T47D (cell line): ENCODE data around the gene DOCK8.
"Not testable (repeated sequence)": the region's sequence is repeated elsewhere in the genome, so short reads cannot be mapped to it uniquely, and the experiment has no call there.

Experiments
- DNase-seq, 2 experiments: peaks; one replicate each; pipeline versions ENCODE4 v3.0.0 to v3.0.0-alpha.2; 2011 to 2012; ENCODE audit warnings: low read depth in 1 of 2, low spot score in 1 of 2
- JUND ChIP-seq: IDR thresholded peaks from 2 replicates; pipeline ENCODE4 v1.6.1; 2012; ENCODE audit warnings: low read depth
- in situ Hi-C: cut with HindIII; loops from 2 replicates; pipeline ENCODE4 v1.10.0; 2016; ENCODE audit warnings: low sequenced_read_pairs, low pct_unique_long_range_greater_than_20kb

DOCK8 gene

GRCh38 chr9:216866-217265 is 2.2 kb downstream of the DOCK8 start:
- no peak for DNase-seq
- in situ Hi-C loops: no loop called here
- TF ChIP-seq JUND: no peak

DNA sequence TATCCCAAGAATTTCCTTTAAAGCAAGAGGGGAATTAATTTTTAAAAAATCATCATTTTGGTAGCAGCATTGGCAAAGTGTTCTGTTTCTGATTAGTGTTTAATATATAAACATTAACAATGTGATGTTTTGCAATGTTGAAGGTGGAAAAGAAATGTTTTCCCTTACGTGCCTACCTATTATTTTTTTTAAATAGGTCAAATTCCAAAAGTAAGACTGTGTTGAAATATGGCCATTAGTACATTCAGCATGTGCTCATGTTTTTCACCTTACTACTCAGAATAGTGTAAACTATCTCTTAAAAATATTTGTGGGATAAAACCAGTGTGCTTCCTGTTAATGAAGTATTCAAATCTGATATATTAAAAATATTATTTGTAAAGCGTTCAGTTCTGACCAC is 3.3 kb downstream of the DOCK8 start:
- no peak for DNase-seq
- TF ChIP-seq JUND: no peak
- in situ Hi-C loops: no loop called here

- DNase-seq, in situ Hi-C loops: not testable (repeated sequence)
These were observed 4.4 kb downstream of the DOCK8 start for GRCh38 chr9:219036-219435.

GRCh38 chr9:219670-220365 is 5.2 kb downstream of the DOCK8 start:
- in situ Hi-C loops: no loop called here

GRCh38 chr9:221989-222776 is 7.5 kb downstream of the DOCK8 start:
- no peak for DNase-seq
- in situ Hi-C loops: no loop called here
- TF ChIP-seq JUND: no peak

More at GRCh38 chr9:219670-220365, 5.2 kb downstream of the DOCK8 start:
- no peak for DNase-seq
- TF ChIP-seq JUND: no peak

- TF ChIP-seq JUND: no peak
- no peak for DNase-seq
- in situ Hi-C loops: no loop called here
These were observed 8.5 kb downstream of the DOCK8 start for GRCh38 chr9:223152-223551.

- no peak for TF ChIP-seq JUND
- in situ Hi-C loops: no loop called here
- DNase-seq: no peak
These were observed 9.4 kb downstream of the DOCK8 start for GRCh38 chr9:224026-224425.

DNA sequence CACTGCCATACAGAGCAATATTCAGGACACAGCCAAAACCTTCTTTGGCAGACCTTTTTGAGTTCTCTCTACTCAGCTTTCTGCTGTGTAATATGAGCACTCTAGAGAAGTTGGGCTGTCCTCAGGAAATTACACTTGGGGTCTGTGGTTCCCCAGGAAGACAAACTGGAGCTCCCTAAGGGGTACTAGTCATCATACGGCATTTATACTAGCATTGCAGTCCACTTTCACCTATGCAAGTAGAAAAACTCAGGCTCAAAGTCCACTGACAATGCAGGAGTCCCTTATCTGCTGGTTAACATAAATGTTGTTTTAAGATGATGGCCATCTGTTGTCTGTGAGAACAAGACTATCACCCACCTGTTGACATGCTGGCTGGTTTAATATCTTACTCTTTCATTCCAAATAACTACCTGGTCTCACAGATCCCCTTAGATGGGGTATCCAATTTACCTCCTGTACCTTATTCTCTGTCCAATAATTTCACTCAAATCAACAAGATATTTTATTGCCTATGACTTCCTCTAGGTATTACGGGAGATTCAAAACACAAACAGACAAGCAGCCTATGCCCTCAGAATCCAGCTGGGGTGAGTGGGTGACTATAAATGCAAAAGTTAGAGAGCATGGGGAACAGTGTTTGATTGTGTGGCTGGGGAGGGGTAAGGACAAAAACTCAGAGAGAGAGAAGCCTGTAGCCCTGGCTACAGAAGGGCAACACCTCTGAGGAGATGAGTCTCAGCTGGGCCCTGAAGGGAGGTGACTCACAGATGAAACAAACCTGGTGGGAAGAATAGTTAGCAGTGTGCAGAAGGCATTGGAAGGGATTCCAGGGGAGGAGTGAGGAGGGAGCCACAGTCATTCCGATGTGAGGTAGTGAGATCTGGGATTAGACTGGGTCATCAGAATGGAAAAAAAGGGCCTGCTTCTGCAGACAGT is 10.2 kb downstream of the DOCK8 start:
- DNase-seq: no peak
- in situ Hi-C loops: no loop called here
- no peak for TF ChIP-seq JUND

- no peak for TF ChIP-seq JUND
- in situ Hi-C loops: no loop called here
- no peak for DNase-seq
These were observed 13.2 kb downstream of the DOCK8 start for GRCh38 chr9:227860-228259.

DNA sequence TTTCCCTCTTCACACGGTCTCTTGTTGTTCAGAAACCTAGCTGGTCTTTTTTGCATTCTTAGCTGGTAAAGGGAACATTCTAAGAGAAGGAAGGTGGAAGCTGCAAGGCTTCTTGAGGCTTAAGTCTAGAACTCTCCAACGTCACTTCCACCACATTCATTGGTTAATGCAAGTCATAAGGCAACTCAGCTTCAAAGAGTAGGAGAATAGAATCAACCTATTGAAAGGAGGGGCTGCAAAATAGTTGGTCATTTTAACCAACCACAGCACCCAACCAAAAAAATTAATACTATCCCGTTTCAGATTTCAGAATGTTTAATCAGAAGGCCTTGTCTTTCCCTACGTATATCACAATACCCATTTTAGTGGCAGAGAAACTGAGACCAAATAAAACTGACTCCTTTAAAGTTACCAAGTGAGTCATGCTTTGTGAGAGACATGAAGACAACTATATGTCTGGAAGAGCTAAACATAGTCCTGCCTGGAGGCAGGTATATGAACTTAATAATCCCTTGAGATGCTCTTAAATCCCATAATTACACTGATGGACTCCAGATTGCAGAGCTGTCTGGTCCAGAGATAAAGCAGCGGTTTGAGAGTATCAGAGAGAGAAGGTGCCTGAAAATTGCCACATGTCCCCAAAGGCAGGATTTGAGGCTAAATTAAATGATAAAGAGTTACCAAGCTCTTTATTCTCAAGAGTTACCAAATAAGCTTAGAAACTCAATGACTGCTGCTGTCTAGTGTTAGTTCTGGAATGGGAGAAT is 14.4 kb downstream of the DOCK8 start:
- no peak for DNase-seq
- in situ Hi-C loops: no loop called here
- no peak for TF ChIP-seq JUND

DNA sequence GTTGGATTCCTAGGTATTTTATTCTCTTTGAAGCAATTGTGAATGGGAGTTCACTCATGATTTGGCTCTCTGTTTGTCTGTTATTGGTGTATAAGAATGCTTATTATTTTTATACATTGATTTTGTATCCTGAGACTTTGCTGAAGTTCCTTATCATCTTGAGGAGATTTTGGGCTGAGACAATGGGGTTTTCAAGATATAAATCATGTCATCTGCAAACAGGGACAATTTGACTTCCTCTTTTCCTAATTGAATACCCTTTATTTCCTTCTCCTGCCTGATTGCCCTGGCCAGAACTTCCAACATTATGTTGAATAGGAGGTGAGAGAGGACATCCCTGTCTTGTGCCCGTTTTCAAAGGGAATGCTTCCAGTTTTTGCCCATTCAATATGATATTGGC is 17.0 kb downstream of the DOCK8 start:
- in situ Hi-C loops, DNase-seq: not testable (repeated sequence)

GRCh38 chr9:233708-234107 is 19.0 kb downstream of the DOCK8 start:
- DNase-seq, in situ Hi-C loops: not testable (repeated sequence)
